ENCODE measurements around the gene SBF2.
A peak's percentile ranks its signal among the peaks of the same experiment; 100 is the strongest.

Gene SBF2

GRCh38 chr11:9820260-9820659 is 473.8 kb downstream of the SBF2 start:
- DNase-seq (ENCODE audit: low read depth, low spot score): no peak

GRCh38 chr11:9817191-9817590 is 476.8 kb downstream of the SBF2 start:
- DNase-seq (ENCODE audit: low read depth, low spot score): no peak

GRCh38 chr11:9815486-9816136 is 478.4 kb downstream of the SBF2 start:
- no peak for DNase-seq (ENCODE audit: low read depth, low spot score)

- no peak for DNase-seq (ENCODE audit: low read depth, low spot score)
Observed at GRCh38 chr11:9814108-9814507, 479.9 kb downstream of the SBF2 start.

- DNase-seq (ENCODE audit: low read depth, low spot score): no peak
Observed at GRCh38 chr11:9808943-9809342, 485.1 kb downstream of the SBF2 start.

GRCh38 chr11:9806946-9807687 is 486.9 kb downstream of the SBF2 start:
- no peak for DNase-seq (ENCODE audit: low read depth, low spot score)

GRCh38 chr11:9804419-9804902 is 489.6 kb downstream of the SBF2 start:
- no peak for DNase-seq (ENCODE audit: low read depth, low spot score)

- DNase-seq (ENCODE audit: low read depth, low spot score): no peak
Observed at GRCh38 chr11:9803685-9804418, 490.2 kb downstream of the SBF2 start.

GRCh38 chr11:9802291-9802861 is 491.6 kb downstream of the SBF2 start:
- DNase-seq (ENCODE audit: low read depth, low spot score): no peak

GRCh38 chr11:9799886-9800285 is 494.1 kb downstream of the SBF2 start:
- no peak for DNase-seq (ENCODE audit: low read depth, low spot score)

- DNase-seq (ENCODE audit: low read depth, low spot score): no peak
Observed at GRCh38 chr11:9797300-9797699, 496.7 kb downstream of the SBF2 start.

- no peak for DNase-seq (ENCODE audit: low read depth, low spot score)
Observed at GRCh38 chr11:9796854-9797253, 497.2 kb downstream of the SBF2 start.

GRCh38 chr11:9796266-9796665 is 497.8 kb downstream of the SBF2 start:
- no peak for DNase-seq (ENCODE audit: low read depth, low spot score)

GRCh38 chr11:9790703-9791102 is 503.3 kb downstream of the SBF2 start:
- no peak for DNase-seq (ENCODE audit: low read depth, low spot score)

GRCh38 chr11:9789910-9790309 is 504.1 kb downstream of the SBF2 start:
- DNase-seq (ENCODE audit: low read depth, low spot score): no peak

- DNase-seq (ENCODE audit: low read depth, low spot score): peak; percentile 21
Observed at GRCh38 chr11:9787981-9788521, 506.0 kb downstream of the SBF2 start.

- DNase-seq (ENCODE audit: low read depth, low spot score): no peak
Observed at GRCh38 chr11:9787260-9787659, 506.8 kb downstream of the SBF2 start.

- no peak for DNase-seq (ENCODE audit: low read depth, low spot score)
Observed at GRCh38 chr11:9784602-9785315, 509.3 kb downstream of the SBF2 start.

- no peak for DNase-seq (ENCODE audit: low read depth, low spot score)
Observed at GRCh38 chr11:9783986-9784385, 510.0 kb downstream of the SBF2 start.

GRCh38 chr11:9780929-9781328 is 513.1 kb downstream of the SBF2 start:
- no peak for DNase-seq (ENCODE audit: low read depth, low spot score)

- DNase-seq (ENCODE audit: low read depth, low spot score): no peak
Observed at GRCh38 chr11:9777525-9777924, 516.5 kb downstream of the SBF2 start.

All from smooth muscle cell of the brain vasculature (primary cell).